Mucosa of descending colon (tissue), 3 donors: ENCODE measurements around the gene ACAN. TPM values are rescaled to one million over a fixed set of nuclear protein-coding genes. Genes with fewer than 3 reads are reported as not detected.

Source experiments
- ATAC-seq: fragments of 200-7000 bp; cut with Tn5 transposase; one replicate; pipeline ENCODE4 v1.9.1; 2020; ENCODE audit warnings: mild to moderate bottlenecking, moderate library complexity
- DNase-seq, 3 donors: peaks; one replicate each; pipeline ENCODE4 v3.0.0-alpha.2; 2020
- H3K36me3 ChIP-seq: fragments of 200-600 bp; one replicate; pipeline ENCODE4 v1.8.0; 2021; ENCODE audit warnings: low read depth, mild to moderate bottlenecking
- H3K4me1 ChIP-seq: fragments of 200-600 bp; one replicate; pipeline ENCODE4 v1.8.0; 2021; ENCODE audit warnings: low read depth, mild to moderate bottlenecking
- H3K4me3 ChIP-seq: fragments of 200-600 bp; one replicate; pipeline ENCODE4 v1.8.0; 2021; ENCODE audit warnings: mild to moderate bottlenecking
- H3K9me3 ChIP-seq: fragments of 200-600 bp; one replicate; pipeline ENCODE4 v1.8.0; 2021; ENCODE audit warnings: mild to moderate bottlenecking
- intact Hi-C, 2 donors: fragments of 100-400 bp; cut with DNase I in 1 of 2; cut with micrococcal nuclease in 1 of 2; formaldehyde crosslinking; loops; one replicate each; pipeline versions ENCODE4 v1.11.0 to v1.11.1; 2022; cut with DNase I, micrococcal nuclease
- total RNA-seq, 3 donors: library from RNA; stranded (reverse); fragmentation: NEBNext Ultra II Directional in 2 of 3; extraction: Animal tissue kit (Norgen Biotek cat#: 25700) in 2 of 3; gene quantifications; one replicate each; pipeline versions ENCODE4 v1.2.1 to v1.2.4, GENCODE V29; 2021 to 2023
- TF ChIP-seq, protein P1 (sequence below): fragments of 200-600 bp; IDR thresholded peaks from one replicate; pipeline ENCODE4 v1.8.0; 2022; ENCODE audit warnings: antibody characterized with exemption, mild to moderate bottlenecking
- donor health status: DM: no; HTN: no; CAD: no; lungs with moderate emphysema.
- donor health status: DM: no; HTN: no; CAD: no.
- donor health status: DM: no; HTN: yes; CAD: no.

The ACAN gene
- total RNA-seq, 3 donors from 2014 or later = 0.09 to 1.3 (median 0.23) TPM

DNA sequence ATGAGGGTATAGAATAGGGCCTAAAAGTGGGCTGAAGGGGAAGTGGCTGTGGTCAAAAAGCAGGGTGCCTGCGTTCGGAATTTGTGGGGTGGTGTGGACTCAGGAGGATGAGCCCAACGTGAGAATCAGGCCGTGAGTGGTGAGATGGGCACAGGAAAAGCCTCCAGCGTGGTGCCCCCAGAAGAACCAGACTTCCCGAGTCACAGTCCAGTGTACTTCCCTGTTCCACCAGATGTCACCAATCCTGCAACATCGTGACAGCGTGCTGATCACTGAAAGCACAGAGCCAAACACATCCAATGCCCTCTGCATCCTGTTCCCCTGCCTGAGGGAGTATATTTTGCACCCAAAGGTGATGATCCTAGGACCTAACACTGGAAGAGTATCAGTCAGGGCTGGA is 20.8 kb upstream of the ACAN start:
- no peak for ATAC-seq
- no peak for DNase-seq
- TF ChIP-seq, protein P1, sequence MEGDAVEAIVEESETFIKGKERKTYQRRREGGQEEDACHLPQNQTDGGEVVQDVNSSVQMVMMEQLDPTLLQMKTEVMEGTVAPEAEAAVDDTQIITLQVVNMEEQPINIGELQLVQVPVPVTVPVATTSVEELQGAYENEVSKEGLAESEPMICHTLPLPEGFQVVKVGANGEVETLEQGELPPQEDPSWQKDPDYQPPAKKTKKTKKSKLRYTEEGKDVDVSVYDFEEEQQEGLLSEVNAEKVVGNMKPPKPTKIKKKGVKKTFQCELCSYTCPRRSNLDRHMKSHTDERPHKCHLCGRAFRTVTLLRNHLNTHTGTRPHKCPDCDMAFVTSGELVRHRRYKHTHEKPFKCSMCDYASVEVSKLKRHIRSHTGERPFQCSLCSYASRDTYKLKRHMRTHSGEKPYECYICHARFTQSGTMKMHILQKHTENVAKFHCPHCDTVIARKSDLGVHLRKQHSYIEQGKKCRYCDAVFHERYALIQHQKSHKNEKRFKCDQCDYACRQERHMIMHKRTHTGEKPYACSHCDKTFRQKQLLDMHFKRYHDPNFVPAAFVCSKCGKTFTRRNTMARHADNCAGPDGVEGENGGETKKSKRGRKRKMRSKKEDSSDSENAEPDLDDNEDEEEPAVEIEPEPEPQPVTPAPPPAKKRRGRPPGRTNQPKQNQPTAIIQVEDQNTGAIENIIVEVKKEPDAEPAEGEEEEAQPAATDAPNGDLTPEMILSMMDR = no peak
- Histone ChIP-seq H3K36me3 (no peaks in the 10 kb centered on the region), H3K9me3 (no peaks in the 10 kb centered on the region), H3K4me3 (no peak overlapping the region), H3K4me1 (no peaks in the 10 kb centered on the region)
- intact Hi-C loops = no loop called here

DNA sequence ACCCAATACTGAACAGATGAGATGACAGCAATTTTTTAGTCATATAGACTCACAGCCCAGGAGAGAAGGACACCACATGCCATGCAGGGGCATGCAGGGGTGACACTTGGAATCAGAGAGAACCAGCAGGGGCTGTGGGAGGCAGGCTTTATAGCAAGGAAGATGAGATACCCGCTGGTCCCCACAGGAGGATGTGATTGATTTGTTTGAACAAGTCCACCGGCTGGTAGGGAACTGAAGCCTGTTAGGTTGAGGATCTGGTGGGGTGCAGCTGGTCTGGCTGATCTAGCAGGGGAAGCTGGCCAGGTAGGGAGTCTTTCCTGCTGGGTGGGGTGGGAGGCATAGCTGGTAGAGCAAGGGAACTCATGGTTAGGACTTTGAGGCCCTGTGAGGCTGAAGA is 18.0 kb upstream of the ACAN start:
- DNase-seq (no peak), ATAC-seq (no peak)
- intact Hi-C loops = no loop called here
- no peaks in the 10 kb centered on the region for H3K36me3 ChIP-seq
- H3K4me1 ChIP-seq = no peaks in the 10 kb centered on the region
- H3K4me3 ChIP-seq = no peak overlapping the region
- TF ChIP-seq, protein P1 = no peak
- H3K9me3 ChIP-seq = no peaks in the 10 kb centered on the region

- no peaks in the 10 kb centered on the region for H3K36me3 ChIP-seq
- ATAC-seq (no peak), DNase-seq (no peak)
- TF ChIP-seq, protein P1 = no peak
- H3K4me3 ChIP-seq = no peak overlapping the region
- intact Hi-C loops = no loop called here
- no peaks in the 10 kb centered on the region for H3K4me1 ChIP-seq
- H3K9me3 ChIP-seq = no peaks in the 10 kb centered on the region
Measured at GRCh38 chr15:88788036-88788435, 15.2 kb upstream of the ACAN start.

DNA sequence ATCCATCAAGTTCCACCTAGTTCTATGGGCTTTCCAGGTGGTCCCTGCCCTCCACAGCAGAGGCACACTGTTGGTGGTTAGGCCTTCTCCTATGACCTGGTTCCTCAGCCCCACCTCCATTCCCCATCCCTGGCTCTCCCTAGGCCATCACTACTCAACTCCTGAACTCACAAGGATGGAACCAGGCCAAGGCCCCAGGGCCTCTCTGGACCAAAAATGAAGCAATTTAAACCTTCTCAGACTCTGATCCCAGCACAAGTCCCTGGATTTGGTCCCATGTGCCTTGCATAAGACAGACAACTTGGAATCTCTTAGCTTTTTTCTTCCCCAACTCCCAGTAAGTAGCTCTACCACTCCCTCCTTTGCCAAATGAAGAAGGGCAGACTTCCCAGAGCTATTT is 14.4 kb upstream of the ACAN start:
- TF ChIP-seq, protein P1 = no peak
- no peaks in the 10 kb centered on the region for H3K4me1 ChIP-seq
- H3K4me3 ChIP-seq = no peak overlapping the region
- no peak for ATAC-seq
- H3K9me3 ChIP-seq = no peaks in the 10 kb centered on the region
- no peak for DNase-seq
- no peaks in the 10 kb centered on the region for H3K36me3 ChIP-seq
- intact Hi-C loops = no loop called here

- Histone ChIP-seq H3K4me1 (no peaks in the 10 kb centered on the region), H3K4me3 (no peak overlapping the region), H3K36me3 (no peaks in the 10 kb centered on the region), H3K9me3 (no peaks in the 10 kb centered on the region)
- ATAC-seq = no peak
- TF ChIP-seq, protein P1 = no peak
- intact Hi-C loops = no loop called here
- no peak for DNase-seq
Measured at GRCh38 chr15:88790486-88790885, 12.8 kb upstream of the ACAN start.

- Histone ChIP-seq H3K4me3 (no peak overlapping the region), H3K36me3 (no peaks in the 10 kb centered on the region), H3K9me3 (no peaks in the 10 kb centered on the region), H3K4me1 (no peaks in the 10 kb centered on the region)
- intact Hi-C loops = no loop called here
- TF ChIP-seq, protein P1 = no peak
- DNase-seq (no peak), ATAC-seq (no peak)
Measured at GRCh38 chr15:88791637-88792036, 11.6 kb upstream of the ACAN start.
